ENCODE data around the gene CEP63. TPM values are rescaled to one million over a fixed set of nuclear protein-coding genes. Genes with fewer than 3 reads are reported as not detected.

CEP63 gene
- total RNA-seq, 1 donor from 2014 or later = 17.8 TPM

DNA sequence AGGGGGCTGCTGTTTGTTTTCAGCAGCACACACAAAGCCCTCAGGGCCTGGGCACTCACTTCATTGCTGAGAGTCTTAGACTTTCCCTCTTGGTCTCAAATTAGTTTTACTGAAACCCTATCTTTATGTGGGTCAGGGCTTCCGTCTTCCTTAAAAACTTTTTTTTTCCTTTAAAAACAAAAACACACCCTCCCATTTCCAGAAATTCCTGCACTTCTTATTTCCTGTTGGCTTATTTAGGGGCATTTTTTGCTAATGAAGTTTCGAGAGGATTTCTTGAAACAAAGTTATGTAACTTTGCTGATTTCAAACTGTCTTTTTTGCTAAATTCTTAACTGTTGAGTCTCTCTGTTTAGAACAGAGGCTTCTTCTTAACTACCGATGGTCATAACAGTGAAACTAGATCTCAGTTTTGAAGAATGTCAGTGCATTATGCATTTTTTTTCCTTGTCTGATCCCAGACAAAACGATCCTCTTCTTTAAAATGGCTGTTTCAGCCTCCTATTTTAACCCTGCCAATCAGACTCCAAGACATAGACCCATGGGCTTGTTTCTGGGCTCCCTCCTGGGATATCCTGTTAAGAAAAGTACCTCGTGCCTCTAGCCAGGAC, 23.4 kb upstream of the CEP63 start:
- Histone ChIP-seq H3K4me3 (ENCODE audit: low read depth, low read length) (no peak overlapping the region), H3K36me3 (ENCODE audit: control insufficient read depth, insufficient read depth, low read length) (no peaks in the 10 kb centered on the region), H3K27me3 (ENCODE audit: control insufficient read depth, insufficient read depth, low read length) (no peaks in the 10 kb centered on the region)
- no peak for DNase-seq (ENCODE audit: low read depth)
- TF ChIP-seq, protein P1, sequence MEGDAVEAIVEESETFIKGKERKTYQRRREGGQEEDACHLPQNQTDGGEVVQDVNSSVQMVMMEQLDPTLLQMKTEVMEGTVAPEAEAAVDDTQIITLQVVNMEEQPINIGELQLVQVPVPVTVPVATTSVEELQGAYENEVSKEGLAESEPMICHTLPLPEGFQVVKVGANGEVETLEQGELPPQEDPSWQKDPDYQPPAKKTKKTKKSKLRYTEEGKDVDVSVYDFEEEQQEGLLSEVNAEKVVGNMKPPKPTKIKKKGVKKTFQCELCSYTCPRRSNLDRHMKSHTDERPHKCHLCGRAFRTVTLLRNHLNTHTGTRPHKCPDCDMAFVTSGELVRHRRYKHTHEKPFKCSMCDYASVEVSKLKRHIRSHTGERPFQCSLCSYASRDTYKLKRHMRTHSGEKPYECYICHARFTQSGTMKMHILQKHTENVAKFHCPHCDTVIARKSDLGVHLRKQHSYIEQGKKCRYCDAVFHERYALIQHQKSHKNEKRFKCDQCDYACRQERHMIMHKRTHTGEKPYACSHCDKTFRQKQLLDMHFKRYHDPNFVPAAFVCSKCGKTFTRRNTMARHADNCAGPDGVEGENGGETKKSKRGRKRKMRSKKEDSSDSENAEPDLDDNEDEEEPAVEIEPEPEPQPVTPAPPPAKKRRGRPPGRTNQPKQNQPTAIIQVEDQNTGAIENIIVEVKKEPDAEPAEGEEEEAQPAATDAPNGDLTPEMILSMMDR (IDR thresholded peaks at IDR 0.05; ENCODE audit: insufficient read depth, low read length, poor library complexity, severe bottlenecking) = no peak

DNA sequence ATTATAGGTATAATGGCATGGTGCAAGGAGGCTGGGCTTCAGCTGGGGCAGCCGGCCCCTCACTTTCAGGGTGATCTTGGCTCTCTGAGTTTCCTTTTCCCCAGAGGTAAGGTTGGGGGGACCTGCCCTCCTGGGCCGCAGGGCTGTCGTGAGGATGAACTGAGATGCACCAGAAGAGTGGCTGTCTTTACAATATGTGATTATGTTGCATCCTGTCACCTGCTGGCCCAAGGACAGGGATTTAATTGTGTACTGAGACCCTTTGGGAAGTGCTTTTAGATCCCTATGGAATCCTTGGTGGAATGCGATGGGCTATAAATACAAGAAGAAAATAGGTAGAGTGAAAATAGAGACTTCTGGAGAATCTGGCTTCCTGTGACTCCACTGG, 22.2 kb upstream of the CEP63 start:
- Histone ChIP-seq H3K4me3 (ENCODE audit: low read depth, low read length) (no peak overlapping the region), H3K36me3 (ENCODE audit: control insufficient read depth, insufficient read depth, low read length) (no peaks in the 10 kb centered on the region), H3K27me3 (ENCODE audit: control insufficient read depth, insufficient read depth, low read length) (no peaks in the 10 kb centered on the region)
- DNase-seq (ENCODE audit: low read depth) = no peak
- TF ChIP-seq, protein P1 (IDR thresholded peaks at IDR 0.05; ENCODE audit: insufficient read depth, low read length, poor library complexity, severe bottlenecking) = no peak

DNA sequence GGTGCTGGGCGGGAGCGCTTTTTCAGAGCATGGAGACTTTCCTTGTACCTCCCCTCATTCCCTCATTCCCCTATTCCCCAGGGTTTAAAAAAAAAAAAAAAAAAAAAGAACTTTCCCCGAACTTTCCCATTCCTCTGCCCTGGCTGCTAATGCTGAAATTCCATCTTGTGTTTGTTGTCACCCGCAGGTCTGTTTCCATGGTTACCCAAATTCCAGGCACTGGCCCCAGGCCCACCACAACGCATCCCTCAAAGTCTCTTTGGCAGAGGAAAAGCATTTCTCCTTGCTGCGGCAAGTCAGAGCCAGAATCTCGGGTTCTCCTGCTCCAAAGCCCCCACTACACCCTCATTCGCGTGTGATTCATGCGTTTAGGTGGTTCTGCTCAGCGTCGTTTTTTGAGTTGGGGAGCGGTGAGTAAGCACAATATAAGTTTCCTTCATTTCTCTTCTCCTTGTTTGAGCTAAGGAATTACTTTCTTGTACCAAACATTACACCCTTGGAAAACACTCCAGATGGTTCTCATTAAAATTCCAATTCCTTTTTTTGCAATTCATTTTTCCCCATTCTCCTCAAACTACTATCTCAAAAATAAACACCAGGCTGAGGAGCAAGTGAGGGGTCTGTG, 21.7 kb upstream of the CEP63 start:
- Histone ChIP-seq H3K36me3 (ENCODE audit: control insufficient read depth, insufficient read depth, low read length) (no peaks in the 10 kb centered on the region), H3K4me3 (ENCODE audit: low read depth, low read length) (no peak overlapping the region), H3K27me3 (ENCODE audit: control insufficient read depth, insufficient read depth, low read length) (no peaks in the 10 kb centered on the region)
- peak; percentile 65 for DNase-seq (ENCODE audit: low read depth)
- TF ChIP-seq, protein P1 (IDR thresholded peaks at IDR 0.05; ENCODE audit: insufficient read depth, low read length, poor library complexity, severe bottlenecking) = no peak

- DNase-seq (ENCODE audit: low read depth) = no peak
- TF ChIP-seq, protein P1 (IDR thresholded peaks at IDR 0.05; ENCODE audit: insufficient read depth, low read length, poor library complexity, severe bottlenecking) = no peak
- Histone ChIP-seq H3K4me3 (ENCODE audit: low read depth, low read length) (no peak overlapping the region), H3K27me3 (ENCODE audit: control insufficient read depth, insufficient read depth, low read length) (no peaks in the 10 kb centered on the region), H3K36me3 (ENCODE audit: control insufficient read depth, insufficient read depth, low read length) (no peaks in the 10 kb centered on the region)
Observed at GRCh38 chr3:134464689-134465365, 21.0 kb upstream of the CEP63 start.

DNA sequence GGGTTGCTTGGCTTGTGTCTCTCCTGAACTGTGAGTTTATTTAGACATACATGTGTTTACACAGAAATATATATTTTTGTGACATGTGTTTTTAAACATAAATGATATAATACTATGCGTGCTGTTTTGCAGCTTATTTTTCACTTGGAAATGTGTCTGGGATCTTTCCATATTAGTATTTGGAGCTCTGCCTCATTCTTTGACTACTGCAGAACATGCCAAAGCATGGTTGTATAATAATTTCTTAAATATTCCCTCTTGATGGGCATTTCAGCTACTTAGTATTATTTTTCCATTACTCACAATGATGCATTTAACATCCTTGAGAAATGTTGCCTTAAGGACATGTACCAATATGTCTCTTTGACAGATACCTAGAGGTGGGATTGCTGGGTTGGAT, 19.5 kb upstream of the CEP63 start:
- no peaks in the 10 kb centered on the region for H3K27me3 ChIP-seq (ENCODE audit: control insufficient read depth, insufficient read depth, low read length)
- H3K36me3 ChIP-seq (ENCODE audit: control insufficient read depth, insufficient read depth, low read length) = no peaks in the 10 kb centered on the region
- H3K4me3 ChIP-seq (ENCODE audit: low read depth, low read length) = no peak overlapping the region
- DNase-seq (ENCODE audit: low read depth) = no peak
- TF ChIP-seq, protein P1 (IDR thresholded peaks at IDR 0.05; ENCODE audit: insufficient read depth, low read length, poor library complexity, severe bottlenecking) = no peak
